Measurements from ENCODE around the gene ERVV-1. TPM values are rescaled to one million over a fixed set of nuclear protein-coding genes. Genes with fewer than 3 reads are reported as not detected.

ERVV-1 gene
- total and polyA plus RNA-seq, 2 of the 4 experiments (the other 2 are of a cell fraction), result not detected

DNA sequence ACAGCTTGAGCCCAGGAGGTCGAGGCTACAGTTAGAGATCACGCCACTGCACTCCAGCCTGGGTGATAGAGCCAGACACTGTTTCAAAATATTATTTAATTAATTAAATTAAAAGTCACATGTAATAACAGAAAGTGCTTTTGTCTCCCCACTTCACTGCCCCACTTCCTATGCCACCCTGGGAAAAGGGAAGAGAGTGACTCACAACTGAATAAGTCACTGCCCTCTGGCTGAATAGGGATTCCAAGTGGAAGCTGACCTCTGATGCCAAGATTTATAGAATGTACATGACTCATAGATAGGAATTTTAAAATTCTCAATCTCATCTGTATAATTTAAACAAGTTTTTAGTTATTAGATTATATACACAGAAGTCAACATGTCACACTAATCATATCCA, 22.2 kb upstream of the ERVV-1 start:
- H3K27me3 ChIP-seq (ENCODE audit: control insufficient read depth, insufficient read depth, low read length), result no peaks in the 10 kb centered on the region
- no peak overlapping the region for H3K9ac ChIP-seq (ENCODE audit: low read depth, low read length)
- H4K8ac ChIP-seq (ENCODE audit: low read depth in 2 of 2, low read length in 2 of 2), result peak overlapping the region in 1 of 2 experiments; percentile 26; a peak in 1 of 4 replicates
- 0 out of 2 replicates have a peak overlapping the region, but pooled peaks have one; percentile 41 for H4K91ac ChIP-seq (ENCODE audit: insufficient read depth, low read depth, low read length)
- no CpG with 5 or more reads among the region's 2 CpGs for WGBS, 2 experiments (ENCODE audit: extremely low coverage in 2 of 2, insufficient read length in 1 of 2)
- no peak overlapping the region for H2BK20ac ChIP-seq (ENCODE audit: low read depth, low read length)
- H3K27ac ChIP-seq (ENCODE audit: insufficient read depth, low read length), result no peak overlapping the region; the same call in 1 of the 2 replicates
- peaks cover 6% of the 10 kb centered on the region for H3K36me3 ChIP-seq (ENCODE audit: control insufficient read depth, insufficient read depth, low read length)
- ATAC-seq (ENCODE audit: low read depth) (peak; percentile 11), DNase-seq (peak; percentile 37)
- no peak overlapping the region for H3K14ac ChIP-seq (replicated peaks; ENCODE audit: low read depth, low read length)
- no peak overlapping the region for H3K4me2 ChIP-seq (ENCODE audit: low read depth, low read length)
- in situ Hi-C loops (cut with MboI; ENCODE audit: low sequenced_read_pairs), result no loop called here
- peaks cover 4 to 6% of the 10 kb centered on the region in 2 experiments; a peak in 2 of 4 replicates for H3K79me1 ChIP-seq (ENCODE audit: low read depth in 1 of 2, low read length in 2 of 2)
- peak overlapping the region; percentile 29; the same call in 1 of the 2 replicates for H2AK5ac ChIP-seq (ENCODE audit: low read depth, low read length)
- no peak overlapping the region for H2BK15ac ChIP-seq (ENCODE audit: low read depth, low read length)
- POLR2A ChIA-PET (ENCODE audit: unreplicated experiment), result no interaction called here
- H2BK120ac ChIP-seq (ENCODE audit: low read depth, low read length), result peak overlapping the region; percentile 25; the same call in 1 of the 2 replicates
- H2BK5ac ChIP-seq (ENCODE audit: low read depth, low read length, poor library complexity, severe bottlenecking), result no peak overlapping the region
- H3K9me3 ChIP-seq (ENCODE audit: control insufficient read depth, insufficient read depth, low read length), result peaks cover 5% of the 10 kb centered on the region; the same call in 1 of the 2 replicates
- intact Hi-C loops (cut with micrococcal nuclease), result loop anchor here (10.0 kb wide), 1 partner anchor 203 kb away; the partner anchor contains the start of gene ZNF665
- H3K9me1 ChIP-seq (ENCODE audit: insufficient read depth, low read length), result no peaks in the 10 kb centered on the region
- no peak overlapping the region for H3K56ac ChIP-seq (ENCODE audit: extremely low read depth, insufficient read depth, low read length)
- no peak overlapping the region for H2AFZ ChIP-seq (replicated peaks; ENCODE audit: low read length, poor library complexity)
- H3K4ac ChIP-seq (ENCODE audit: low read depth, low read length), result 0 out of 2 replicates have a peak overlapping the region, but pooled peaks have one; percentile 45
- H3K18ac ChIP-seq (ENCODE audit: low read depth, low read length), result no peak overlapping the region
- H3K4me3 ChIP-seq (ENCODE audit: insufficient read depth, low read depth, low read length), result no peak overlapping the region
- CTCF ChIA-PET, result no interaction called here
- TF ChIP-seq FOS (IDR thresholded peaks at IDR 0.05; ENCODE audit: low read depth, low read length) (peak; percentile 13; the same call in 1 of the 2 replicates), CHD1 (IDR thresholded peaks at IDR 0.05; ENCODE audit: low read depth, low read length) (no peak)
- dilution Hi-C loops (cut with HindIII; ENCODE audit: low sequenced_read_pairs, unreplicated experiment), result no loop called here
- 0 out of 2 replicates have a peak, but pooled peaks cover 3% of the 10 kb centered on the region for H3K4me1 ChIP-seq (ENCODE audit: control insufficient read depth, insufficient read depth, low read length)
- no peak overlapping the region for H2AK9ac ChIP-seq (replicated peaks; ENCODE audit: low read depth, low read length, poor library complexity)
- no TSS peak for BruUV-seq (replicated peaks)
- H4K5ac ChIP-seq (ENCODE audit: low read depth, low read length), result no peak overlapping the region
- no peaks in the 10 kb centered on the region for H4K20me1 ChIP-seq (ENCODE audit: insufficient read depth, low read length)
- no peak overlapping the region for H3K23ac ChIP-seq (ENCODE audit: low read depth, low read length)

Measured in IMR-90 (cell line).